Lung (tissue), 12 donors: ENCODE data around the gene MARF1. TPM values are rescaled to one million over a fixed set of nuclear protein-coding genes. Genes with fewer than 3 reads are reported as not detected.

Source experiments
- ATAC-seq: fragments of 200-7000 bp; cut with Tn5 transposase; one replicate; pipeline ENCODE4 v1.9.1; 2020; ENCODE audit warnings: moderate number of reproducible peaks; ENCODE audit not compliant: insufficient read depth, low FRiP score
- DNase-seq, 3 donors: peaks; one replicate each; pipeline ENCODE4 v3.0.0-alpha.2; 2013 to 2017
- H3K27ac ChIP-seq, 2 donors: one replicate each; pipeline ENCODE4 v1.5.1; 2013; ENCODE audit warnings: mild to moderate bottlenecking in 2 of 2, moderate library complexity in 2 of 2, control low read depth in 1 of 2, inconsistent platforms in 1 of 2, low read depth in 1 of 2, low read length in 1 of 2
- H3K27me3 ChIP-seq, 3 donors: one replicate each; pipeline ENCODE4 v1.5.1; 2013; ENCODE audit warnings: low read length in 2 of 3; ENCODE audit not compliant: control insufficient read depth in 3 of 3, insufficient read depth in 3 of 3
- H3K36me3 ChIP-seq, 4 donors: one replicate each; pipeline ENCODE4 v1.5.1; 2013; ENCODE audit warnings: low read length in 4 of 4, mild to moderate bottlenecking in 1 of 4, moderate library complexity in 1 of 4; ENCODE audit not compliant: control insufficient read depth in 4 of 4, insufficient read depth in 4 of 4
- H3K4me1 ChIP-seq, 5 donors: one replicate each; pipeline ENCODE4 v1.5.1; 2013; ENCODE audit warnings: low read length in 5 of 5, mild to moderate bottlenecking in 2 of 5, moderate library complexity in 1 of 5; ENCODE audit not compliant: control insufficient read depth in 5 of 5, insufficient read depth in 5 of 5
- H3K4me3 ChIP-seq: one replicate; pipeline ENCODE4 v1.5.1; 2013; ENCODE audit warnings: mild to moderate bottlenecking, control low read depth, moderate library complexity
- H3K9ac ChIP-seq, 2 donors: one replicate each; pipeline ENCODE4 v1.5.1; 2013; ENCODE audit warnings: low read length in 2 of 2, control low read depth in 1 of 2; ENCODE audit not compliant: insufficient read depth in 1 of 2
- H3K9me3 ChIP-seq, 4 donors: one replicate each; pipeline ENCODE4 v1.5.1; 2013; ENCODE audit warnings: low read length in 3 of 4, mild to moderate bottlenecking in 1 of 4, moderate library complexity in 1 of 4; ENCODE audit not compliant: control insufficient read depth in 4 of 4, insufficient read depth in 3 of 4
- CTCF ChIP-seq: IDR thresholded peaks from 2 replicates; pipeline ENCODE4 v1.5.1; 2012; ENCODE audit warnings: mild to moderate bottlenecking; ENCODE audit errors: control extremely low read depth, extremely low read depth
- WGBS, 2 donors: extraction: QIAGEN DNeasy Blood & Tissue Kit; methylation state at CpG; one replicate each; pipeline ENCODE4 v1.1.7; 2013; 5-methylcytosine and 5-hydroxymethylcytosine counted together
- polyA plus RNA-seq, 2 donors: library from polyadenylated mRNA; stranded (reverse); fragments of 200-250 nt; gene quantifications; one replicate each; pipeline ENCODE4 v1.2.1, GENCODE V29; 2013
- total RNA-seq, 2 donors: library from RNA; depleted of rRNA in 1 of 2; stranded (reverse); fragments of >200 nt in 1 of 2; gene quantifications; one replicate each; pipeline ENCODE4 v1.2.1, GENCODE V29; 2014 to 2021
- donor health status: control.
- donor health status: control.
- donor health status: Bipolar disorder and iron deficiency.
- donor health status: healthy.
- donor health status: DM: yes; HTN: yes; CAD: no.

Gene MARF1
- total and polyA plus RNA-seq, 4 donors: 18.0 to 72.1 (median 41.9) TPM

- no peak for TF ChIP-seq CTCF
- Histone ChIP-seq H3K27me3 (no peaks in the 10 kb centered on the region), H3K4me1 (peaks cover 0 to 4% (median 0%) of the 10 kb centered on the region in 5 donors), H3K27ac (peak overlapping the region in 1 of 2 donors; percentile 13), H3K9ac (no peak overlapping the region), H3K36me3 (peaks cover 37 to 67% (median 47%) of the 10 kb centered on the region in 4 donors), H3K4me3 (no peak overlapping the region), H3K9me3 (no peaks in the 10 kb centered on the region)
- DNase-seq (no peak), ATAC-seq (no peak)
- 87 to 91% methylated on average over 8 of the region's 8 CpGs for WGBS, 2 donors
These were observed 21.1 kb downstream of the MARF1 start for GRCh38 chr16:15621889-15622288.

GRCh38 chr16:15621456-15621855 lies 21.5 kb downstream of the MARF1 start:
- Histone ChIP-seq H3K27me3 (no peaks in the 10 kb centered on the region), H3K9ac (no peak overlapping the region), H3K4me3 (no peak overlapping the region), H3K4me1 (peaks cover 0 to 4% (median 0%) of the 10 kb centered on the region in 5 donors), H3K27ac (peak overlapping the region in 1 of 2 donors; percentile 13), H3K36me3 (peaks cover 42 to 67% (median 49%) of the 10 kb centered on the region in 4 donors), H3K9me3 (no peaks in the 10 kb centered on the region)
- no peak for DNase-seq
- no peak for TF ChIP-seq CTCF
- ATAC-seq: no peak
- WGBS, 2 donors: 86 to 90% methylated on average over 4 of the region's 4 CpGs

GRCh38 chr16:15620611-15621195 lies 22.3 kb downstream of the MARF1 start:
- H3K9me3 ChIP-seq: no peaks in the 10 kb centered on the region
- H3K36me3 ChIP-seq: peaks cover 48 to 66% (median 51%) of the 10 kb centered on the region in 4 donors
- H3K4me1 ChIP-seq: peaks cover 0 to 4% (median 0%) of the 10 kb centered on the region in 5 donors
- H3K27ac ChIP-seq: no peak overlapping the region
- no peak overlapping the region for H3K4me3 ChIP-seq
- no peaks in the 10 kb centered on the region for H3K27me3 ChIP-seq
- no peak overlapping the region for H3K9ac ChIP-seq
- WGBS, 2 donors: 79 to 86% methylated on average over 6 of the region's 6 CpGs
- ATAC-seq (no peak), DNase-seq (peak in 2 of 3 donors; percentile 57 to 62)
- no peak for TF ChIP-seq CTCF

GRCh38 chr16:15618392-15618791 lies 24.6 kb downstream of the MARF1 start:
- Histone ChIP-seq H3K9me3 (no peaks in the 10 kb centered on the region), H3K27ac (no peak overlapping the region), H3K9ac (no peak overlapping the region), H3K27me3 (no peaks in the 10 kb centered on the region), H3K4me1 (peaks cover 0 to 4% (median 0%) of the 10 kb centered on the region in 5 donors), H3K36me3 (peaks cover 37 to 51% (median 41%) of the 10 kb centered on the region in 4 donors), H3K4me3 (no peak overlapping the region)
- DNase-seq: no peak
- 85 to 99% methylated on average over 4 of the region's 4 CpGs for WGBS, 2 donors
- ATAC-seq: no peak
- TF ChIP-seq CTCF: no peak
